Measurements from ENCODE around the gene RFX3.
A peak's percentile ranks its signal among the peaks of the same experiment; 100 is the strongest.

Gene RFX3

DNA sequence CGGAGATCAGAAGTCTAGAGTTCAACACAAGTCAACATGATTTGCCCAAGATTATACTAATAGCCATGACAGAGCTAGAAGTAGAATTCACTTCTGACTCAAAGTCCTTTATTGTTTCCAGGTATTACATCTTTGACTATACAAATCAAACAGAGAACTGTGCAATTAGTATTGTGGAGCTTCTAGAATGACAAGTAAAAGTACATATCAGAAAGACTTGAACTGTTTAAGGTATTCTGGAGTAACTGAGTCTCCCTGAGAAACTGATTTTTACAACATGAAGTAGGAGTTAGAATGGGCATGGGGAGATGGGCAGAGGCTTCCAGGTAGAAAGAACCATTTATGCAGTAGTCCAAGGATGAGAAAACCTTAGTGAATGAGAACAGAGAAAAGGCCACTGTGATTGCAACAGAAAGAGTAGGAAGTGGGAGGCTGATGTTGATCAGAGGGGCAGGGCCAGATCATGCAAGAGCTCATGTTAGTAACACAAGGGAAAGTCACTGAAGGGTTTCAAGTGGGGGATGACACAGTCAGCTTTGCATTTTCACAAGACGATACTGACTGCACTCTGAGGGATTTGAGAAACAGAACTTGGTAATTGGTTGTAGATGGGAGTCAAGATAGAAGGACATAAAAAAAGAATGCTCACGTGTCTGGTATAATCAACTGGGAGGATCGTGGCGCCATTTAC is 280.7 kb downstream of the RFX3 start:
- TF ChIP-seq YY1 (IDR thresholded peaks at IDR 0.05; ENCODE audit: low read depth) (no peak), EGR1 (IDR thresholded peaks at IDR 0.05) (no peak)

DNA sequence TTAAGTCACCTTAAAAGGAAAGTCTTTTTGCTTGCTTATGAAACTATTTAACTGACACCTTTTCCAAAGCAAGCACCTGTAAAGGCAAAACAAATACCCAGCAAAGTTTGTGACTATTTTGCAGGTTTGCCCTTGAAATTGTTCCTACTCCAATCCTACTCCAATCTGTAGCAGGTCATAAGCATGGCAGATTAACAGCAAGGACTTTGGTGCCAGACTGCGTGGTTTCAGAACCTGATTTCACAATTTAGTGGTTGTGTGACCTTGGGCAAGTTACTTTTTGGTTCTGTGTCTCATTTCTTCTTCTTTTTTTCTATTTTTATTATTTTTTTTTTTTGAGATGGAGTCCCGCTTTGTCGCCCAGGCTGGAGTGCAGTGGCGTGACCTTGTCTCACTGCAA is 282.1 kb downstream of the RFX3 start:
- TF ChIP-seq EP300 (IDR thresholded peaks at IDR 0.05; ENCODE audit: borderline replicate concordance): no peak
- TF ChIP-seq NFIC (IDR thresholded peaks at IDR 0.05): no peak
- no peak for TF ChIP-seq RAD21 (IDR thresholded peaks at IDR 0.05; ENCODE audit: low read depth)
- TF ChIP-seq YY1 (IDR thresholded peaks at IDR 0.05; ENCODE audit: low read depth): no peak
- no peak for TF ChIP-seq EGR1 (IDR thresholded peaks at IDR 0.05)
- TF ChIP-seq CREB1 (IDR thresholded peaks at IDR 0.05; ENCODE audit: low read depth): no peak
- no peak for TF ChIP-seq TEAD4 (IDR thresholded peaks at IDR 0.05)
- TF ChIP-seq FOXM1 (IDR thresholded peaks at IDR 0.05; ENCODE audit: borderline replicate concordance, low read depth): no peak
- TF ChIP-seq TCF12 (IDR thresholded peaks at IDR 0.05; ENCODE audit: low read depth): no peak
- no peak for TF ChIP-seq ZBTB7A (IDR thresholded peaks at IDR 0.05; ENCODE audit: low read depth)
- TF ChIP-seq, protein P1, sequence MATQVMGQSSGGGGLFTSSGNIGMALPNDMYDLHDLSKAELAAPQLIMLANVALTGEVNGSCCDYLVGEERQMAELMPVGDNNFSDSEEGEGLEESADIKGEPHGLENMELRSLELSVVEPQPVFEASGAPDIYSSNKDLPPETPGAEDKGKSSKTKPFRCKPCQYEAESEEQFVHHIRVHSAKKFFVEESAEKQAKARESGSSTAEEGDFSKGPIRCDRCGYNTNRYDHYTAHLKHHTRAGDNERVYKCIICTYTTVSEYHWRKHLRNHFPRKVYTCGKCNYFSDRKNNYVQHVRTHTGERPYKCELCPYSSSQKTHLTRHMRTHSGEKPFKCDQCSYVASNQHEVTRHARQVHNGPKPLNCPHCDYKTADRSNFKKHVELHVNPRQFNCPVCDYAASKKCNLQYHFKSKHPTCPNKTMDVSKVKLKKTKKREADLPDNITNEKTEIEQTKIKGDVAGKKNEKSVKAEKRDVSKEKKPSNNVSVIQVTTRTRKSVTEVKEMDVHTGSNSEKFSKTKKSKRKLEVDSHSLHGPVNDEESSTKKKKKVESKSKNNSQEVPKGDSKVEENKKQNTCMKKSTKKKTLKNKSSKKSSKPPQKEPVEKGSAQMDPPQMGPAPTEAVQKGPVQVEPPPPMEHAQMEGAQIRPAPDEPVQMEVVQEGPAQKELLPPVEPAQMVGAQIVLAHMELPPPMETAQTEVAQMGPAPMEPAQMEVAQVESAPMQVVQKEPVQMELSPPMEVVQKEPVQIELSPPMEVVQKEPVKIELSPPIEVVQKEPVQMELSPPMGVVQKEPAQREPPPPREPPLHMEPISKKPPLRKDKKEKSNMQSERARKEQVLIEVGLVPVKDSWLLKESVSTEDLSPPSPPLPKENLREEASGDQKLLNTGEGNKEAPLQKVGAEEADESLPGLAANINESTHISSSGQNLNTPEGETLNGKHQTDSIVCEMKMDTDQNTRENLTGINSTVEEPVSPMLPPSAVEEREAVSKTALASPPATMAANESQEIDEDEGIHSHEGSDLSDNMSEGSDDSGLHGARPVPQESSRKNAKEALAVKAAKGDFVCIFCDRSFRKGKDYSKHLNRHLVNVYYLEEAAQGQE (IDR thresholded peaks at IDR 0.05; ENCODE audit: low read depth): no peak
- TF ChIP-seq, protein P2, sequence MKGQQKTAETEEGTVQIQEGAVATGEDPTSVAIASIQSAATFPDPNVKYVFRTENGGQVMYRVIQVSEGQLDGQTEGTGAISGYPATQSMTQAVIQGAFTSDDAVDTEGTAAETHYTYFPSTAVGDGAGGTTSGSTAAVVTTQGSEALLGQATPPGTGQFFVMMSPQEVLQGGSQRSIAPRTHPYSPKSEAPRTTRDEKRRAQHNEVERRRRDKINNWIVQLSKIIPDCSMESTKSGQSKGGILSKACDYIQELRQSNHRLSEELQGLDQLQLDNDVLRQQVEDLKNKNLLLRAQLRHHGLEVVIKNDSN (IDR thresholded peaks at IDR 0.05): no peak
- TF ChIP-seq, protein P3, sequence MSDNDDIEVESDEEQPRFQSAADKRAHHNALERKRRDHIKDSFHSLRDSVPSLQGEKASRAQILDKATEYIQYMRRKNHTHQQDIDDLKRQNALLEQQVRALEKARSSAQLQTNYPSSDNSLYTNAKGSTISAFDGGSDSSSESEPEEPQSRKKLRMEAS (IDR thresholded peaks at IDR 0.05): no peak
- no peak for TF ChIP-seq CEBPB (IDR thresholded peaks at IDR 0.05)
- TF ChIP-seq TAF1 (IDR thresholded peaks at IDR 0.05; ENCODE audit: low read depth): no peak

DNA sequence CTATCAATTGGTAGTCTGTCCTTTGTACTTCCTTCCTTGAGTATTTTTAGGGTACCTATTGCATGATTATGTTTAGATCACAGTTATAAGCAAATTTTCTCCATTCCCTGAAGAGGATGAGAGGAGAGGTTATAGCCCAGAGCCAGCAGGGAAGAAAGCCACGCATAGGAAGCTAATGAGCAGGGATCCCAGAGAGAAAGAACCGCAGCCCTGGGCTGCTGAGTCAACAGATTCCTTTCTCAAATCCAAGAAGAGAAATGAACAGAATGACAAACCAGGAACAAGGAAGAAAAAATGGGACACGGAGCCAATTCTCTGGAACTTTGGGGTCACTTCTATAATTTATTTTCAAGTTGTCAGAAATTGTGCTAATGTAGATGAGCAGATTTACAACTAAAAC is 284.5 kb downstream of the RFX3 start:
- TF ChIP-seq ZBTB7A (IDR thresholded peaks at IDR 0.05; ENCODE audit: low read depth): no peak
- TF ChIP-seq, protein P2 (IDR thresholded peaks at IDR 0.05): no peak
- TF ChIP-seq EP300 (IDR thresholded peaks at IDR 0.05; ENCODE audit: borderline replicate concordance): no peak
- TF ChIP-seq, protein P1 (IDR thresholded peaks at IDR 0.05; ENCODE audit: low read depth): no peak
- TF ChIP-seq NFIC (IDR thresholded peaks at IDR 0.05): no peak
- no peak for TF ChIP-seq FOXM1 (IDR thresholded peaks at IDR 0.05; ENCODE audit: borderline replicate concordance, low read depth)
- TF ChIP-seq RAD21 (IDR thresholded peaks at IDR 0.05; ENCODE audit: low read depth): no peak
- no peak for TF ChIP-seq EGR1 (IDR thresholded peaks at IDR 0.05)
- no peak for TF ChIP-seq TCF12 (IDR thresholded peaks at IDR 0.05; ENCODE audit: low read depth)
- TF ChIP-seq YY1 (IDR thresholded peaks at IDR 0.05; ENCODE audit: low read depth): no peak
- no peak for TF ChIP-seq TAF1 (IDR thresholded peaks at IDR 0.05; ENCODE audit: low read depth)
- no peak for TF ChIP-seq TEAD4 (IDR thresholded peaks at IDR 0.05)
- TF ChIP-seq CEBPB (IDR thresholded peaks at IDR 0.05): no peak
- TF ChIP-seq, protein P3 (IDR thresholded peaks at IDR 0.05): no peak

DNA sequence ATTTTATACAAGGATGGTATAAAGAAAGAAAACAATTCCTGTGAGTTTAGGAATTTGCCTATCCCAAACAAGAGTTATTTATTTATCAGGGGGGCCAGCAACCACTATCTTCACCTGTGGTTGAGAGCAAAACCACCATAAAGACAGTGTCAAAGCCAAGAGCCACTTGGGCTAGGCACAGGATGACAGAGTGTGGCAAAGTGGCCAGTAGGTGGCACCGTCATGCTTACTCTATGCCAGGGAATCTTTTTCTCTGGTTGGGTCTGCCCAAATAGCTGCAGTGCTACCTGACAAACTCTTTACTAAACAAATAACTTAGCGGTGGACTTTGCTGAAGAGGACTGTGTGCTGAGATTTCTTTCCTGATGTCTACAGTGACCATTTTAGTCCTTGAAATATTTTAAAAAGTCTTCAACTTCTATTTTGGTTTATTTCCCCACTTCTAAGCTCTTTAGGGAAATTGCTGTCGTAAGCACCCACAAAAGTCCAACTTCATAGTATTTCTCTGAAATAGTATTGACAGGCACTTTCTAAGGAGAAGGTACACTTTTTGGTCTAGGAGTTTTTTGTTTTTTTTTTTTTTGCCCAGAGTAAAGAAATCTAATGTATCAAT is 285.0 kb downstream of the RFX3 start:
- TF ChIP-seq EP300 (IDR thresholded peaks at IDR 0.05; ENCODE audit: borderline replicate concordance): no peak
- TF ChIP-seq, protein P3 (IDR thresholded peaks at IDR 0.05): no peak
- TF ChIP-seq, protein P1 (IDR thresholded peaks at IDR 0.05; ENCODE audit: low read depth): no peak
- peak; percentile 85 for TF ChIP-seq RAD21 (IDR thresholded peaks at IDR 0.05; ENCODE audit: low read depth)

Data from Ishikawa (cell line).